HepG2 (cell line): ENCODE data around the gene GRIA3. TPM values are rescaled to one million over a fixed set of nuclear protein-coding genes. Genes with fewer than 3 reads are reported as not detected.

ENCODE experiments used
- HNRNPLL ChIP-seq: fragments of 200-400 bp; formaldehyde crosslinking; IDR thresholded peaks from 2 replicates; pipeline ENCODE4 v1.6.1; 2017; ENCODE audit warnings: mild to moderate bottlenecking, low read depth, low read length; ENCODE audit not compliant: poor library complexity, severe bottlenecking
- MEIS2 ChIP-seq: sonication (generic); formaldehyde crosslinking; IDR thresholded peaks from 2 replicates; pipeline ENCODE4 v1.9.0; 2021; ENCODE audit warnings: mild to moderate bottlenecking, missing genetic modification reagents
- NCOA5 ChIP-seq: sonication (generic); formaldehyde crosslinking; IDR thresholded peaks from 2 replicates; pipeline ENCODE4 v1.4.0; 2020; ENCODE audit warnings: missing genetic modification reagents
- PCBP1 ChIP-seq: fragments of 200-400 bp; formaldehyde crosslinking; IDR thresholded peaks from 2 replicates; pipeline ENCODE4 v1.6.1; 2017; ENCODE audit warnings: mild to moderate bottlenecking, low read depth, low read length, borderline replicate concordance
- ZFP90 ChIP-seq: sonication (generic); formaldehyde crosslinking; IDR thresholded peaks from 2 replicates; pipeline ENCODE4 v1.8.0; 2022; ENCODE audit warnings: missing genetic modification reagents, mild to moderate bottlenecking, inconsistent platforms, borderline replicate concordance
- ZNF138 ChIP-seq: sonication (generic); formaldehyde crosslinking; IDR thresholded peaks from 2 replicates; pipeline ENCODE4 v1.5.0; 2020; ENCODE audit warnings: mild to moderate bottlenecking, low read depth, missing genetic modification reagents
- ZNF253 ChIP-seq: sonication (generic); formaldehyde crosslinking; IDR thresholded peaks from 2 replicates; pipeline ENCODE4 v1.8.0; 2022; ENCODE audit warnings: mild to moderate bottlenecking, missing genetic modification reagents, borderline replicate concordance
- ZNF407 ChIP-seq: sonication (generic); formaldehyde crosslinking; IDR thresholded peaks from one replicate; pipeline ENCODE4 v1.5.1; 2020; ENCODE audit warnings: mild to moderate bottlenecking, missing genetic modification reagents; ENCODE audit errors: not compliant biosample characterization
- polyA plus RNA-seq, 8 experiments: library from polyadenylated mRNA; depleted of rRNA in 3 of 8; stranded (reverse) in 7 of 8; unstranded in 1 of 8; fragments of >200 nt; fragmentation: Illumina TruSeq in 4 of 8; extraction: Trizol in 4 of 8; gene quantifications; 2 replicates each; pipeline versions ENCODE4 v1.2.1 to v1.2.3, GENCODE V29; 2011 to 2016; ENCODE audit warnings: low read depth in 4 of 8, missing spikeins in 1 of 8, mixed read lengths in 1 of 8; ENCODE audit not compliant: insufficient read depth in 1 of 8
- total RNA-seq, 5 experiments: library from RNA; depleted of rRNA; stranded (reverse); fragments of >200 nt; fragmentation: Illumina TruSeq; extraction: Trizol; gene quantifications; 2 replicates each; pipeline ENCODE4 v1.2.3, GENCODE V29; 2016; ENCODE audit warnings: low read depth in 1 of 5
- TF ChIP-seq, protein P1 (sequence below), 2 experiments: fragments of 450-650 bp in 1 of 2; sonication (generic) in 1 of 2; formaldehyde crosslinking in 1 of 2; IDR thresholded peaks; 2 replicates each; pipeline versions ENCODE4 v1.6.1 to v1.8.0; 2016 to 2022; ENCODE audit warnings: antibody characterized with exemption in 1 of 2, mild to moderate bottlenecking in 1 of 2, missing genetic modification reagents in 1 of 2
- TF ChIP-seq, protein P2 (sequence below): sonication (generic); formaldehyde crosslinking; IDR thresholded peaks from 2 replicates; pipeline ENCODE4 v1.5.0; 2020; ENCODE audit warnings: missing genetic modification reagents

Gene GRIA3
- total and polyA plus RNA-seq, 2 of the 13 experiments (the other 11 are each of a cell fraction or from before 2014, with no cell fraction given) = not detected

GRCh38 chrX:123157586-123157985 is 26.5 kb upstream of the GRIA3 start (continued):
- TF ChIP-seq, protein P1, sequence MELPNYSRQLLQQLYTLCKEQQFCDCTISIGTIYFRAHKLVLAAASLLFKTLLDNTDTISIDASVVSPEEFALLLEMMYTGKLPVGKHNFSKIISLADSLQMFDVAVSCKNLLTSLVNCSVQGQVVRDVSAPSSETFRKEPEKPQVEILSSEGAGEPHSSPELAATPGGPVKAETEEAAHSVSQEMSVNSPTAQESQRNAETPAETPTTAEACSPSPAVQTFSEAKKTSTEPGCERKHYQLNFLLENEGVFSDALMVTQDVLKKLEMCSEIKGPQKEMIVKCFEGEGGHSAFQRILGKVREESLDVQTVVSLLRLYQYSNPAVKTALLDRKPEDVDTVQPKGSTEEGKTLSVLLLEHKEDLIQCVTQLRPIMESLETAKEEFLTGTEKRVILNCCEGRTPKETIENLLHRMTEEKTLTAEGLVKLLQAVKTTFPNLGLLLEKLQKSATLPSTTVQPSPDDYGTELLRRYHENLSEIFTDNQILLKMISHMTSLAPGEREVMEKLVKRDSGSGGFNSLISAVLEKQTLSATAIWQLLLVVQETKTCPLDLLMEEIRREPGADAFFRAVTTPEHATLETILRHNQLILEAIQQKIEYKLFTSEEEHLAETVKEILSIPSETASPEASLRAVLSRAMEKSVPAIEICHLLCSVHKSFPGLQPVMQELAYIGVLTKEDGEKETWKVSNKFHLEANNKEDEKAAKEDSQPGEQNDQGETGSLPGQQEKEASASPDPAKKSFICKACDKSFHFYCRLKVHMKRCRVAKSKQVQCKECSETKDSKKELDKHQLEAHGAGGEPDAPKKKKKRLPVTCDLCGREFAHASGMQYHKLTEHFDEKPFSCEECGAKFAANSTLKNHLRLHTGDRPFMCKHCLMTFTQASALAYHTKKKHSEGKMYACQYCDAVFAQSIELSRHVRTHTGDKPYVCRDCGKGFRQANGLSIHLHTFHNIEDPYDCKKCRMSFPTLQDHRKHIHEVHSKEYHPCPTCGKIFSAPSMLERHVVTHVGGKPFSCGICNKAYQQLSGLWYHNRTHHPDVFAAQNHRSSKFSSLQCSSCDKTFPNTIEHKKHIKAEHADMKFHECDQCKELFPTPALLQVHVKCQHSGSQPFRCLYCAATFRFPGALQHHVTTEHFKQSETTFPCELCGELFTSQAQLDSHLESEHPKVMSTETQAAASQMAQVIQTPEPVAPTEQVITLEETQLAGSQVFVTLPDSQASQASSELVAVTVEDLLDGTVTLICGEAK (IDR thresholded peaks at IDR 0.05) = no peak
- TF ChIP-seq, protein P1 (CRISPR knock-in tag; IDR thresholded peaks at IDR 0.05) = no peak
- TF ChIP-seq HNRNPLL (no peak), ZNF253 (no peak), MEIS2 (CRISPR knock-in tag) (no peak), ZNF407 (CRISPR knock-in tag) (no peak), ZFP90 (CRISPR knock-in tag) (no peak), NCOA5 (CRISPR knock-in tag) (no peak), PCBP1 (no peak), ZNF138 (CRISPR knock-in tag) (no peak)
- TF ChIP-seq, protein P2, sequence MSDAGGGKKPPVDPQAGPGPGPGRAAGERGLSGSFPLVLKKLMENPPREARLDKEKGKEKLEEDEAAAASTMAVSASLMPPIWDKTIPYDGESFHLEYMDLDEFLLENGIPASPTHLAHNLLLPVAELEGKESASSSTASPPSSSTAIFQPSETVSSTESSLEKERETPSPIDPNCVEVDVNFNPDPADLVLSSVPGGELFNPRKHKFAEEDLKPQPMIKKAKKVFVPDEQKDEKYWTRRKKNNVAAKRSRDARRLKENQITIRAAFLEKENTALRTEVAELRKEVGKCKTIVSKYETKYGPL (CRISPR knock-in tag) = no peak
